ENCODE measurements around the gene DLGAP4. TPM values are rescaled to one million over a fixed set of nuclear protein-coding genes. Genes with fewer than 3 reads are reported as not detected.

The DLGAP4 gene
- total RNA-seq, 1 donor from 2014 or later: 47.4 TPM

DNA sequence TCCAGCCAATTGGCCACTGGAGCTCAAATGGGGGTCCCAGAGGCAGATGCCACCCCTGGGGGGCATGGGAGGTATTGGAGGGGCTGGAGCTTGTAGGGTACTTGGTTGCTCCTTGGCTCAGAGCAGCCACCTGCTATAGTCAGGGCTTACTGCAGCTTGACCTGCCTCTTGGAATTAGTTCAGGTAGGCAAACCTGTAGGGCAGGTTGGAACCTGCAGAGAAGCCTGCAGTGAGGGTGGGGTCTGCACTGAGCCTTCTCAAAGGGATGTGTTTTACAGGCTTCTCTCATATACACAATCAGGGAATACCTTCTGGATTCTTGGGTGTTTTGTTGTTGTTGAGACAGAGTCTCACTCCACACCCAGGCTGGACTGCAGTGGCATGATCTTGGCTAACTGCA lies 141.0 kb downstream of the DLGAP4 start:
- no peak for DNase-seq (ENCODE audit: low read depth)

DNA sequence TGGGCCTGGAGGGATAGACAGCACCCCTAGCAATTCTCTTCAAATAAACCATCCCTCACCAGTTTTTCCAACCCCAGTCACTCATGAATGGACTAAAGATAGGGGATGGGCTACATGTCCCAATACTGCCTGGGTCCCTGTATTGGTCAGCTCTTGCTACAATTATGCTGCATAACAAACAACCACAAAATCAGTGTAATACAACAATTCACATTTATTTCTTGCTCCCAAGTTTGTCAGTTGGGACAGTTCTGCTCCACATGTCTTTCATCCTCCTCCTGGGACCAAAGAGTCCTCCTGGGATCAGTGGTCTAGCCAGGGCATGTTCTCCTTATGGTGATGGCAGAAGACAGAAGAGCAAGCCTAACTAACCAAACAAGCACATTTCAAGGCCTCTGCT lies 143.5 kb downstream of the DLGAP4 start:
- no peak for DNase-seq (ENCODE audit: low read depth)

DNA sequence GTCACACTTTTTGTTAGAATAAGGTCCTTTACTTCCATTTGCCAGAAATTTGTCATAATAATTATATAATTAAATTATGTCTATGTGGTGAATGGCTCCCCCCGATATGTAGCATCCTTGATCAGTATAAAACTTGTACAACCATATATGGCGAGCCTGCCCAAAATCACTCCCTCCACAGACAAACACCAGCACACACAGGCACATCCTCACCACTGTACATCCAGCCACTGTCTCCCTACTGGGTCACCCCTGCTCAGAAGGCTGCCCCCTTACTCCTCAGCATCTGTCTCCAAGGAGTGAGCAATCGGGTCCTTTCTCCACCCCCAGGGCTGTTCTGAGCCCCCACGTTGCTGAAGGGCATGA lies 148.2 kb downstream of the DLGAP4 start:
- DNase-seq (ENCODE audit: low read depth): no peak

DNA sequence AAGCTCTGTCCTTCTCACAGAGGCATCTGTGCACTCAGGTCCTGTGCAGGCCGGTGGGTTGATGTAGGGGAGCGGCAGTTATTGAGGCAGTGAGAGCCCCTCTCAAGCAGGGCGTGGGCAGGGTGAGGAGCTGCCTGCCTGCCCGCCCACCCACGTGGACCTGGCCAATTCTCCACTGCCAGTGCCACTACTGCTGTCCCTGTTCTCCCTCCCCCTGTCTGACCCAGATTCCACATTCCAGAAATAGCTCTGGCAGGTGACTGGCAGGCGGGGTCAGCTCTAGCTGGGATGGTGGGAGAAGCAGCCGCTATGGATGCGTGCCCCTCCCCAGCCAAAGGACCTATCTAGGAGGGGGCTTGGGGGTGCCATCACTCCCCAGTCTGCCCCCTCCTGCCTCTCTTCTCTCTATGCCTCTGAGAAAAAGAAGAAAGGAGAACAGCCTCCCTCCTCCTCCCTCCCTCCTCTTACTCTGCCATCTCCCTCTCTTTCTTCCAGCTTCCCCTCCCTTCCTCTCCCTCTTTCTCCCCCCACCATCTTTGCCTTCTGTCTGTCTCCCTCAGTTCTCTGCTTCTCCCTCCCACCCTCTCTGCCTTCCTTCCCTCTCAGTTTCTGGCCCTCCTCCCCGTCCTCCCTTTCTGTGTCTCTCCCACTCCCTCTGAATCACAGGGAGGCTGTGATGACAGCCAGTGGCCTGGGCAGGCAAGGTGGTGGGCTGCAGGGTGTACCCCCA lies 148.7 kb downstream of the DLGAP4 start:
- DNase-seq (ENCODE audit: low read depth): peak; percentile 29

DNA sequence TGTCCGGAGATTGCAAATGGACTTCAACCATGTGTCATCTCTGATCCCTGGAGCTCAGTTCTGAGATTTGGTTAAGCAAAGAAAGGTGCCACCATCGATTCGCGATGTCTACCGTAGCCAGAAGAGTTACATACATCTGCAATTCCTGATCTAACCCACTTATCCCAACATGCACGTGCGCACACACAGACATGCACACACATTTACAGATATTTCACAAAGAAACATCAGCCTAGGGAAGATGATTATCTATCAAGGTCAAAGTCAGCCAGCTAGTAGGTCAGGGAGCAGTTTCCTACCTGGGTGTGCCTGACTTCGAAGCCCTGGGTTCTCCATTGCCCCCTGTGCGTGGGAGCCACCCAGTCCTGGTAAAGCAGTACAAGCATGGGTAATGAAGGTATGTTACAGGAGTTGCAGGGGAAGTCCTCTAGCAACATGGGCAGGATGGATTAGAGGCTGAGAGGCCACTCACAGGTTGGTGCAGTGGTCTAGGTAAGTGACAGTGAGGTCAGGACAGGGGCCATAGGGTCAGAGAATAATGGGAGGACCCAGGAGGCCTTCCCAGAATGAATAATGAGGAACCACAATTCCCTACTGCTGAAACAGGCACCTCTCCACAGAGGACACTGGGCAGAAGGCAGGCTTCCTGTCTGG lies 150.0 kb downstream of the DLGAP4 start:
- no peak for DNase-seq (ENCODE audit: low read depth)

DNA sequence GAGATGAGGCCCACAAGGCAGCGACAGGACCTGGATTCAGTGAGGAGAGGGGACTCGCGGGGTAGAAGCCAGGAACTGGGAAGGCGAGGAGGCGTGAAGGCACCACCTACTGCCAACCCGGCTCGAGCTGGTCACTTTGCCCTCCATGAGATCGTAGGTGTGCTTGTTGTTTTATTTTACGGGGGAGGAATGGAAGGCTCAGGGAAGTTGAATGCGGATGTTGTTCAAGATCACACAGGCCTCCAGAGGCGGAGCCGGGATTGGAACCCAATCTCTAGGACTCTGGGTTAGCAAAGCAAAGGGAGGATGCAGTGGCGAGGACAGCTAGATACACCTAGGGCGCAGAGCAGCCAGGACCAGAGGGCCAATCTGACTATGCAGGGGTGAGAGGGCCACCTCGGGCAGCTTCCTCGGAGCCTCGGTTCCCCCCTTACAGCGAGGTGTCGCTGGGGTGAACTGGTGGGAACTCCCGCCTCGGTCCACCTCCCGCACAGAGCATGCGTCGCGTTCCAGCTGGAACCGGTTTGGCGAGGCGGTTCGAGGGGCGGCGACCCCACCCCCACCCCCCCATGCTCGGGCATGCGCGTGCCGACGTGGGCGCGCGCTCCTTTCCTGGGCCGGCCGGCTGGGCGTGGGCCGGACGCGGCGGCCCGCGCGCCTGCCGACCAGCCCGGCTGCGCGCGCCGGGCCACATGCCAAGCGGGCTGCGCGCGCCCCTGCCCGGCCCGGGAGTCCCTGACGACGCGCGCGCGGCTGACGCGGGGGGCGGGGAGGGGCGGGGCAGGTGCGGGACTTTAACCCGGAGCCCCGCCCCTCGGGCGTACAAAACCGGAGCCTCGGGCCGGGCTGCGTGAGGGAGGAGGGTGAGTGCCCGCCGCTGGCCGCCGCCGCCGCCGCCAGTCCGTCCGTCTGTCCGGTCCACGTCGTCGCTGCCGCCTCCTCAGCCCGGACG lies 154.8 kb downstream of the DLGAP4 start:
- DNase-seq (ENCODE audit: low read depth): peak; percentile 60

DNA sequence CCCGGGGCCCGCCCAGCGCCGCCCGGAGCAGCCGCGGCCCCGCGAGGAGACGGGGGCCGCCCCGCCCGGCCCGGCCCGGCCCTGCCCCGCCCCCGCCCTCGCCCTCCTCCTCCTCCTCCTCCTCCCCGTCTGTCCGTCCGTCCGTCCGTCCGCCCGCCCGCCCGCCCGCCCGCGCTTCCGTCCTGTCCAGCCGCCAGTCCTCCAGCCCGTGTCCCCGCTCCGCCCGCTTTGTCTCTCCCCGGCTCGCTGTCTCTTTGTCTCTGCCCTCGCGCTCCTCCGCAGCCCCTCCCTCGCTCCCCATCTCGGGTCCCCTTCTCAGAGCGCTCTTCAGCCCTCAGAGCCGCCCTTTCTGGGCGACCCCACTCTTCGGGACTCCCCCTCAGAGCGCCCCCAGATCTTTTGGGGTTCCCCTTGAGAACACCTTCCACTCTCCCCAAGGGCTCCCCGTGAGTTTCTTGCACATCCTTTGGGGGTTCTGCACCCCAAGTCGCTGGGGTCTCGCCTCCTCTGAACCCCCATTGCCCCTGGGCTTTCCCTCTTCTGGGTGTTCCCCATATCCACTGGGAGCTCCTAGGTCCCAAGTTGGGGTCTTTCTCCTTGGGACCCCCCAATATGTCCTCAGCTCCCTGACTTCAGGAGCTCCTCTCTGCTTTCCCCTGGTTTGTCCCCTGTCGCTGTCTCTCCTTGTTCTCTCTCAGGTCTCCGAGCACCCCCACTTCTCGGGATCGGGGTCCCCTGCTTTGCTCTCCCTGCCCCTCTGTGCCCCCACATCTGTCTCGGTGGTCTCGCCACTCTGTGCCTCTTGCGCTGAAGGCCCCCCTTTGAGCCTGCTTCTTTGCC lies 155.7 kb downstream of the DLGAP4 start:
- DNase-seq (ENCODE audit: low read depth): no peak

DNA sequence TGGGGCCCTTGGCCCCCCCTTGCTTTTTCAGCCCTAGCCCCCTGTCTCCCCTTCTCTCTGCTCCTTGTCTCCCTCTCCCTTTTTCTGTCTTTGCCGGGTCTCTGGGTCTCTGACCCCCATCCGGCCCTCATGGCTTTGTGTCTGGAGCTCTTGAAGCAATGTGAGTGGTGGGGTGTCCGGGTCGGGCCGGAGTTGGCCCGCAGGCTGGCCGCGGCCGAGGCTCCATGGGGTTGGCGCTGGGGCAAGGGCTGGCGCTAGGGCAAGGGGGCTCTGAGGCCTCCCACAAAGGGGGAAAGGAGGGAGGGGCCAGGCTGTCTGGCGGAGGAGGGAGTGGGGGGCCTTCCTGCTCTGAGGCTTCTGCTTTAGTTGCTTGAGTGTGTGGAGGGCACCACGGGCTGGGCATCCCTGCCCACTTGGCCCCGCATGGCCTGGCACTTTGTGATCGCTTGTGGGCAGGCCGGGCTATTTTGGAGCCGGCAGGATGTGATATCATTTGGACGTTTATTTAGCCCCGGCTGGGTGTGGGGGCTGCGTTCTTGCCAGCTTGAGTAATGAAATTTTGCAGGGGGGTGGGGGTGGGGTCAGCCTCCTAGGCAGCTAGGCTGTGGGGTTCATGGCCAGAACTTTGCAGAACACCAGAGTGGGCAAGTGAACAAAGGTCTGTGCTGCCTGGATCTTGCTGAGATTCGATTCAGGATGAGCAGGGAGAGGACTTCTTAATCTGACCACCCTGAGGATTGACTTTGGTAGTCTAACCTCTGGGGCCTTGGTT lies 156.5 kb downstream of the DLGAP4 start:
- peak; percentile 32 for DNase-seq (ENCODE audit: low read depth)

DNA sequence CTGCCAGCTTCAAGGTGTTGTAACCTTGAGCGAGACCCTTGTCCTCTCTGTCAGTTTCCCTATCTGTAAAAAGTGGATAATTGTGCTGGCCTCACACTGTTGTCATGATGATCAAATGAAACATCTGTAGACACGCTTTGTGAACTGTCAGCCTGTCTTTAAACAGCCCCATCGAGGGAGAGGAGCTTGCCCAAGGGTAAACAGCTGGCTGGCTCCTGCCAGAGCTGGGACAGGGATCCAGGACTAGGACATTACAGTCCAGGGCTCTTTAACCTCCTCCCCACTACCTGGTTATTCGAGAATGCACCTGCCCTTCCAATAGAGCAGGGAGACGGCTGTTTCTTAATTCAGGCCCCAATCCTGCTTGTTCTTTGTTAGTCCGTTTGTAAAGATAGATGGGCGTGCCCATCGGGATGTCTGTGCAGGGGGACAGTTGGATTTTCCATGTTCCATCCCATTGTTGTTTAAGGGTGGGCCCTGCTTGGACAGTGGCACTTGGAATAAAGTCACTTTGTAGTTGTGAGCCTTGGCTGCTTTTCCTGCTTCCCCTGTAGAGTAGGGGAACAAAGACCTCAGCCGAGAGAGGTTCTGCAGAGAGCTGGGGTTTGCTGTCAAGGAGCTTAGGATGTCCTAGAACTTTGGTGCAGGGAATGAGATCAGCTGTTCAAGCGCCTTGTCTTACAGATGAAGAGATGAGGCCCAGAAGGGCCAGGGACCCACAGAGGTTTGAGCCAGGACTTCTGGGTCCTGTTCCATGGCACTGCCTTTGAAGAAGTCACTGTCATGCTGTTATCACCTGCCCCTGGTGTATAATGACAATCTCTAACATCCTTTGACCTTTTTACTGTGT lies 157.3 kb downstream of the DLGAP4 start:
- no peak for DNase-seq (ENCODE audit: low read depth)

DNA sequence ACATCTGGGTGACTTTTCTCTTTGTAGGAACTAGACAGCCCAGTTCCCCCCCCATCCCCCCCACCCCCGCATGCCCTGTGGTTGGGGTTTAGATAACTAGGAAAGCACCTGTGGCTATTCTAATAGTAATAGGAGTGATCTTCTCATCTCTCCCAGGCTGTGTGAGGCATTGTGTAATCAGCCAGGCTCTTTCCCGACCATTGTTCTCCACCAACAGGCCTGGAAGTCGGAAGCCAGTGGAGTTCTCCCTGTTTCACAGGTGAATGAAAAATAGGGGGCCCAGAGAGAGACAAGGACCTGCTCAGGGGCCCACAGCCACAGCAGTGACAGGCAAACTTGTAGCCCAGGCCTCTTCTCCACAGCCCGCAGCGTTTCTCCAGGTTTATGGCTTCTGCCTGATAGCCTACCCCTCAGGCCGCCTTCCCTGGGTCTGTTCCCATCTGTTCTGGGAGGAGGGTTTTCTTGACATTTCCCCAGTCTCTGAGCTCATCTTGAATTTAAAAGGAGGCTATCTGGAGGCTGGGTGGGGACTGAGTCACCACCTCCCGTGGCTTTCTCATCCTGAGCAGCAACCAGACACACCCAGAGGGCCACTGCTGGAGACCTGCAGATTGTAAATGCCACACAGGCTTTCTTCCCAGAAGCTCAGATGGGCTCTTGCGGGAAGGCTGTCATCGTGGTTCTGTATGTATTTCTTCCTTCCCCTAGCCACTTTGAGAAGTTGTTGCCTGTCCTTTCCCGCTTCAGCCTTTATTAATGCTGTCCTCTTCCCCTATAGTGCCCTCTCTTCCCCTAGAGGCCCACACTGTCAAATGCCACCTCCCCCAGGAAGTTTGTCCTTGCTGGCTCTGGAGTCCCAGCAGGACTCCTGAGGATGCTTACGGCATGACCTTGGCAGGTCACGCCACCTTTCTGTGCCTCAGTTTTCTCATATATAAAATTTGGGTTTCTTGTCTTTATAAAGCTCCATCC lies 159.3 kb downstream of the DLGAP4 start:
- DNase-seq (ENCODE audit: low read depth): peak; percentile 71

DNA sequence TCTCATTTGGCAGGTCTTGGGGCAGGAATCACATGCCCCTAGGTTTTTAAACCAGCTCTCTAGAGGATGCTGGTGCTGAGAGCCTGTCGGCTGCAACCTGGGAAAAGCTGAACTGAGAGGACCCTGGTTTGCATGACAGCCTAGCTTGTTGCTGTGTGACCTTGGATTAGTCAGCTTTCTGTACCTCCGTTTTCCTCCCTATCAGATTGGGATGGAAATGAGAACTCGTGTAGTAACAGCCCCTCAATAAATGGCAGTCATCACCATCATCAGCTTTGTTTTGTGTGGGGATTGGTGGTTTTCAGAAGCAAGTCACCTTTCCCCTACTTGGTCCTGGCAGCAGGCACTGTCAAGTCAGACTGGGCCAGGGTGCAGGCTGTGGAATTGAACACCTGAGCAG lies 159.9 kb downstream of the DLGAP4 start:
- DNase-seq (ENCODE audit: low read depth): no peak

DNA sequence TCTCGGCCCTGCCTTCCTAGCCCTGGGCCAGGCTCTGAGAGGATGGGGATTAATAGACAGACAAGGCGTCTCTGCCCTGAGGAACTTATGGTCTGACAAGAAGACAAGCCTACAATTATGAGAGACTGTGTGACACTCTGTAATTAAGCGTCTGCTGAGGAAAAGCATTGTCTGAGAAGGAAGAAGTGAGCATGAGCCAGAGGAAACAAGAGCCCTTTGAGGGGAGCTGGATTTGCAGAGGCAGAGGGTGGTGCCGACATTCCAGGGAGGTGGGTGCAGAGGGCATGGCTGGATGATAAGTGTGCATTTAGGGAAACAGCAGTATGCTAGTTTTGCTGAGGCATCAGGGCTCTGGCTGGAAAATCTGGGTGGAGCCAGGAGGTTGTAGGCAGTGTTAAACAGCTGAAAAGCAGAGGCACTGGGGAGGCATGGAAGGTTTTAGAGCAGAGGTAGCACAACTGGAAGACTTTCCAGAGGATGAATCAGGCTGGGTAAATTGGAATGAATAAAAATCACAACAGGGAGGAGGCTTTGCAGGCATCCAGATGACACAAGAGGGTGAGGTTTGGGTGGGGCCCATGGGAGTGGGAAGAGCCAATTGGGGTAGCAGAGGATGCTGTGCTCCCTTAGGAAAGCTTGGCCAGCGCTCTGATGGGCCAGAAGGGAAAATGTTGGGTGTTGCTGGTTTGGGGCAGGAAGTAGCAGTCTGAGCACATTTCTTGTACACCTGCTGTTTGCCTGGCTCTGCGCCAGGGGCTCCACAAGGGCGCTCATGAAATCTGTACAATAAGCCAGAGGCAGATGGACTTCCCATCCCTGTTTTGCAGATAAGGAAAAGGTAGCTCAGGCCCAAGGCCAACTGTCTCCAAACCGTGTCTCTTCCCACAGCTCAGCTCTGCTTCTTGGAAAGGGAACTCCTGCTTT lies 161.2 kb downstream of the DLGAP4 start:
- no peak for DNase-seq (ENCODE audit: low read depth)

DNA sequence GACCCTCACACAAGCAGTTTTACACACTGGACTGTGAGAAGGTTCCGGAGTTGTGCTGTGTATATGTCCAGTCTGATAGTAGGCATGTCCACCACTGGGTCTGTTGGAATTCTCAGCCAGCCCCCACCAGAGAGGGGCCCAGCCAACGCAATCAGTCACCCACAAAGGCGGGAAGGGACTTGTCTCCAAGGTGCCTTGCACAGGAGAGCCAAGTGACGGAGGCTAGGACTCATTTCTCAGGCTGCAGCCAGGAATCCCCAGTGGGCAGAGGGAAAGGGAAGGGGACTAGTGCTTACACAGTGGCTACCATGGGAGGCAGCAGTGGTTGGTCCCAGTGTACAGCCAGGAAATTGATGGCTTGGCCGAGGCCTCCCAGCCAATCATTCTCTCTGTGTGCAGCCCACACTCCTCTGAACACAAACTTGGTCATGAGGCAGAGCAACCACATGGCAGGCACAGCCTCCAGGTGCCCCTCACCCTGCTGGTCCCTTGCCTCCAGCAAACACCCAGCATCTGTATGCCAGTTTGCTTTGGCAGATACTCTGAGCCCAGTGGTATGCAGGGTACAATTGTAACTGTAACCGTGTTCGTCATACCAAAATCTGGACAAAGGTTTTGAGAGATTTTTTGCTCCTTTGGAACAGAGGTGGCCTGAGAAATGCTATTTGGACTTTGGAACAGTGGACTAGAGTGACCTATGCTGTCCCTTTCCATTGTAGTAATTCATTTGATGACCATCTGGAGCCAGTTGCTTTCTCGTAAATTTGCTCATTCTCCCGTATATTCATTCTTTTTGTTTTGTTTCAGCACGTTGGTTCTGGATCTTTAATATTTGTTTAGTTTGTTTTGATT lies 162.2 kb downstream of the DLGAP4 start:
- DNase-seq (ENCODE audit: low read depth): no peak

DNA sequence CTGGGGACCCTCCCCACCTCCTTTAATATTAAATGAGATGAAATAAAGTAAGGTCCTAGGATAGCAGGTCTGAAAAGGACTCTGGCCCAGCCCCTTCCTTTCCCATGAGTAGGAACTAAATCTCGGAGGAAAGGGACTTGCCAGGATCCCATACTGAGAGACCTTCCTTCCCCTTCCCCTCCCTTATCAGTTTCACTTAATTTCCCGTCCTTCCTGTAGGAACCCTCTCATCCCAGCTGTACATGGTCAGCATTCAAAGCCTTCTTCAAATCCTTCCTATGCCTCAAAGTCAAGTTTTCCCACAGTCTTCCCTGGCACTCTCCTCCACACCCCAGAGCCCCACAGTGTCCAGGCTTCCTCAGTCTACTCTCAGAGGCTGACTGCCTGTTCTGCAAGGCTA lies 163.8 kb downstream of the DLGAP4 start:
- no peak for DNase-seq (ENCODE audit: low read depth)

DNA sequence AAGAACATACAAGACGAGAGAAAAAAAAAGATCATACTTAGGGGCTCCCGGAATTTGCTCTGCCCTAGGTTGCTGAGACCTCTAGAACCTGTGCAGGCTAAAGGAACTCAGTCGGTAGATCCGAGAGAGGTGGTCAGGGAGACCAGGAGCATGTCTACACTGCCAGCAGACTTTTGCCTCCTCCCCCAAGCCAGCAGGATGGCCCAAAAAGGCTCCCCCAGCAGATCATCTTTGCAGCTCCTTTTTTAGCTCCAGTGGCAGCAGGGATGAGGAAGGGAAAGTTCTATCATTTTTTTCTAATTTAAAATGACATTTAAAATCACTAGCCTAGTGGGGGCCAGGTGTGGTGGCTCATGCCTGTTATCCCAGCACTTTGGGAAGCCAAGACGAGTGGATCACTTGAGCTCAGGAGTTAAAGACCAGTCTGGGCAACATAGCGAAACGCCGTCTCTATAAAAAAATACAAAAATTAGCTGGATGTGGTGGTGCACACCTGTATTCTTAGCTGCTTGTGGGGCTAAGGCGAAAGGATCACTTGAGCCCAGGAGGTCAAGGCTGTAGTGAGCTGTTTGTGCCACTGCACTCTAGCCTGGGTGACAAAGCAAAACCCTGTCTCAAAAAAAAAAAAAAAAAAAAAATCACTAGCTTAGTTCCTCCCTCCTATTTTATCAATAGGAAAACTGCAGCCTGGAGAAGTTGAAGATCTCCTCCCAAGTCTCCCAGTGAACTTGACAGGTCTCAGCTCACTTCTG lies 165.9 kb downstream of the DLGAP4 start:
- no peak for DNase-seq (ENCODE audit: low read depth)

DNA sequence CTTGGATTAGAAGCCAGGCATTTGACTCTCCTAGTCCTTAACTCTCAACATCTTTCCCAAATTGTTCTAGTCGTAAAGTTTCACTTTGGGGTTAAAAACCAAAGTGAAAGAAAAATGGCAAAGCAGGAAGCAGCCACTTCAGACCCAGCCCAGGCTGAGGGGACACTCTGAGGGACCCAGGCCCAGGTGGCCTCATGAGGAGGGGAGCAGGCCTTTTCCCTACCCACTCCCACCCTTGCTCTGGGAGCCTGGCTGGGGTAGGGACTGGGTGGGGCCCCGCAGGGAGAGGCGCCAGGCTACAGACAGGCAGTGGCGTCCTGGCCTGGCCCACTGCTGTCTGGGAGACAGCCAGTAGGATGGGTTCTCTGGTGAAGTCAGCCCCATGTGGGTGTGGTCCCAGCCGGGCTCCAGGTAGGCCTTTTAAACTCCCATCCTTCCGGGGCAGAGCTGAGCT lies 166.5 kb downstream of the DLGAP4 start:
- DNase-seq (ENCODE audit: low read depth): no peak

Measured in renal cortical epithelial cell (primary cell).